Thymus (tissue), 11 donors: Measurements from ENCODE around the gene GSG1L2. TPM values are rescaled to one million over a fixed set of nuclear protein-coding genes. Genes with fewer than 3 reads are reported as not detected.

ENCODE experiments used
- DNase-seq, 9 donors: peaks; one replicate each; pipeline ENCODE4 v3.0.0-alpha.2; 2013; ENCODE audit warnings: low spot score in 9 of 9, low read depth in 6 of 9, missing footprints in 1 of 9
- H3K27ac ChIP-seq, 2 donors: one replicate each; pipeline ENCODE4 v1.5.1; 2013; ENCODE audit warnings: control low read depth in 1 of 2, low read depth in 1 of 2, low read length in 1 of 2, mild to moderate bottlenecking in 1 of 2, moderate library complexity in 1 of 2
- H3K27me3 ChIP-seq, 2 donors: one replicate each; pipeline ENCODE4 v1.5.1; 2013; ENCODE audit warnings: low read length in 1 of 2; ENCODE audit not compliant: control insufficient read depth in 2 of 2, insufficient read depth in 1 of 2
- H3K36me3 ChIP-seq, 2 donors: one replicate each; pipeline ENCODE4 v1.5.1; 2013; ENCODE audit warnings: low read length in 1 of 2, mild to moderate bottlenecking in 1 of 2, moderate library complexity in 1 of 2; ENCODE audit not compliant: control insufficient read depth in 2 of 2, insufficient read depth in 2 of 2
- H3K4me1 ChIP-seq, 2 donors: one replicate each; pipeline ENCODE4 v1.5.1; 2013; ENCODE audit warnings: low read length in 2 of 2; ENCODE audit not compliant: control insufficient read depth in 2 of 2, insufficient read depth in 2 of 2
- H3K4me3 ChIP-seq, 2 donors: one replicate each; pipeline ENCODE4 v1.5.1; 2013; ENCODE audit warnings: low read length in 2 of 2, control low read depth in 1 of 2, mild to moderate bottlenecking in 1 of 2
- H3K9me3 ChIP-seq, 2 donors: one replicate each; pipeline ENCODE4 v1.5.1; 2013; ENCODE audit warnings: low read length in 1 of 2, mild to moderate bottlenecking in 1 of 2; ENCODE audit not compliant: control insufficient read depth in 2 of 2, insufficient read depth in 1 of 2
- WGBS: extraction: QIAGEN DNeasy Blood & Tissue Kit; methylation state at CpG from one replicate; pipeline ENCODE4 v1.1.7; 2013; 5-methylcytosine and 5-hydroxymethylcytosine counted together
- polyA plus RNA-seq: library from polyadenylated mRNA; stranded (reverse); fragments of 200-250 nt; gene quantifications from one replicate; pipeline ENCODE4 v1.2.3, GENCODE V29; 2013
- total RNA-seq: library from RNA; stranded (reverse); fragments of 120-200 nt; gene quantifications from one replicate; pipeline ENCODE4 v1.2.4, GENCODE V29; 2013
- donor health status: healthy.

GSG1L2 gene
- total and polyA plus RNA-seq, 2 donors: not detected

- no peak for DNase-seq
- H3K36me3 ChIP-seq: no peaks in the 10 kb centered on the region
- H3K4me3 ChIP-seq: no peak overlapping the region
- whole genome bisulfite sequencing: 97% methylated on average over 1 of the region's 1 CpG
- H3K9me3 ChIP-seq: no peaks in the 10 kb centered on the region
- no peaks in the 10 kb centered on the region for H3K27me3 ChIP-seq
- no peaks in the 10 kb centered on the region for H3K4me1 ChIP-seq
- no peak overlapping the region for H3K27ac ChIP-seq
These were observed 56.6 kb downstream of the GSG1L2 start for GRCh38 chr17:9765322-9765721.

DNA sequence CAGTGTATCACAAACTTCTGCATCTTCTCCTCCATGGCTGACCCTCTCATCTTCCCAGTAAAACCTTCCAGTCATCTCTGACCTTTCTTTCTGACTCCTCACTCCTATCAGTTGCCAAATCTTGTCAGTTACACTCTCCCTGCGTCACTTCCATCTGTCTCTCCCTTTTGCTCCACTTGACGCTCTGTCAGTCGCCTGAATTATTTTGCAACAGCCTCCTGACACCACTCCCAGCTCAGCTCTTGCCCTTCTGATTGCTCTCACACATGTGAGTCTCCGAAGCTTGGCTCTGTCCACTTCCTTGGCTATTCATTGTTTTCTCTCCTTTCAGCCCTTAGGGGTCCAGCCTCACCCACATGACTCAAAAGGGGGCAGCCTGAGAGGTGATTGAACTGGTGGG lies 58.2 kb downstream of the GSG1L2 start:
- WGBS: 52% methylated on average over 4 of the region's 4 CpGs
- no peaks in the 10 kb centered on the region for H3K27me3 ChIP-seq
- H3K27ac ChIP-seq: no peak overlapping the region
- H3K4me1 ChIP-seq: no peaks in the 10 kb centered on the region
- no peaks in the 10 kb centered on the region for H3K36me3 ChIP-seq
- no peak overlapping the region for H3K4me3 ChIP-seq
- no peak for DNase-seq
- no peaks in the 10 kb centered on the region for H3K9me3 ChIP-seq

DNA sequence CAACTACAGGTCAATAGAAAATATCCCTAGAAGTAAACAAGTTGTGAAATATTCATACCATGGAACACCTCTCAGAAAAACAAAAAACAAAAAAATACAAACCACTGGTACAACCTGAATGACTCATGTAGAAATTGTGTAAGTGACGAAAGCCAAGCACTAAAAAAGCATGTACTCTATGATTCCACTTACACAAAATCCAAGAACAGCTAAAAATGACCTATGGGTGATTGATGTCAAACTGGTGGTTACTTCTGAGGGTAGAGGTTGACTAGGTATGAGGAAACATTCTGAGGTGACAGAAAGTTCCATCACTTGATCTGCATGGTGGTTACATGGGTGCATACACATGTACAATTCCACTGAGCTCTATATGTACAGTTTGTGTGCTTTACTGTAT lies 61.6 kb downstream of the GSG1L2 start:
- 88% methylated on average over 1 of the region's 1 CpG for WGBS
- H3K9me3 ChIP-seq: no peaks in the 10 kb centered on the region
- no peak for DNase-seq
- H3K36me3 ChIP-seq: no peaks in the 10 kb centered on the region
- no peaks in the 10 kb centered on the region for H3K27me3 ChIP-seq
- no peak overlapping the region for H3K4me3 ChIP-seq
- H3K4me1 ChIP-seq: no peaks in the 10 kb centered on the region
- no peak overlapping the region for H3K27ac ChIP-seq

DNA sequence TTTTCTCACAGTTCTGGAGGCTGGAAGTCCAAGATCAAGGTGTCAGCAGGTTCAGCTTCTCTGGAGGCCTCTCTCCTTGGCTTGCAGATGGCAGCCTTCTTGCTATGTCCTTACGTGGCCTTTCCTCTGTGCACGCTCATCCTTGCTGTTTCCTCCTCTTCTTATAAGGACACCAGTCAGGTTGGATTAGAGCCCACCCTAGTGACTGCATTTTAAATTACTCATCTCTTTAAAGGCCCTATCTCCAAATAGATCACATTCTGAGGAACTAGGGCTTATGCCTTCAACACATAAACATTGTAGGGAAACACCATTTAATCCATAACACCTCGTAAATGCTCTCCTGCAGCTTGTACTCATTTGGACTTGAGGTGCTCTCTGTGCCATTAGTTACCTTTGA lies 66.8 kb downstream of the GSG1L2 start:
- H3K36me3 ChIP-seq: no peaks in the 10 kb centered on the region
- no peak for DNase-seq

More for the DNA sequence above, 66.8 kb downstream of the GSG1L2 start:
- H3K4me1 ChIP-seq: no peaks in the 10 kb centered on the region
- no peaks in the 10 kb centered on the region for H3K9me3 ChIP-seq
- WGBS: 86% methylated on average over 3 of the region's 3 CpGs
- H3K27ac ChIP-seq: no peak overlapping the region
- H3K27me3 ChIP-seq: no peaks in the 10 kb centered on the region
- H3K4me3 ChIP-seq: no peak overlapping the region

Other genes starting within 250 kb of the GSG1L2 start
- 75.8 TPM for gene STX8, start 246.3 kb downstream of the GSG1L2 start, total RNA-seq
- 60.5 TPM for gene STX8, start 246.3 kb downstream of the GSG1L2 start, polyA plus RNA-seq
- 0.76 TPM for gene CFAP52, start 245.4 kb downstream of the GSG1L2 start, total RNA-seq
- gene CFAP52, start 245.4 kb downstream of the GSG1L2 start, polyA plus RNA-seq: 1.6 TPM
- 0.57 TPM for gene USP43, start 176.6 kb downstream of the GSG1L2 start, total RNA-seq
- 2.9 TPM for gene USP43, start 176.6 kb downstream of the GSG1L2 start, polyA plus RNA-seq
- 0.24 TPM for gene DHRS7C, start 30.5 kb downstream of the GSG1L2 start, total RNA-seq
- 0.07 TPM for gene DHRS7C, start 30.5 kb downstream of the GSG1L2 start, polyA plus RNA-seq
- gene GLP2R, start 3.8 kb upstream of the GSG1L2 start, total RNA-seq: 0.05 TPM
- gene GLP2R, start 3.8 kb upstream of the GSG1L2 start, polyA plus RNA-seq: 0.09 TPM
- under 0.01 TPM for gene RCVRN, start 83.2 kb upstream of the GSG1L2 start, total RNA-seq
- 0.07 TPM for gene RCVRN, start 83.2 kb upstream of the GSG1L2 start, polyA plus RNA-seq